Liver (tissue), 3 donors: ENCODE measurements around the gene TSPAN18.

Experiments used
- ATF3 ChIP-seq: IDR thresholded peaks from 2 replicates; pipeline ENCODE4 v1.6.1; 2016; ENCODE audit warnings: antibody characterized with exemption
- CTCF ChIP-seq: fragments of 150-350 bp; IDR thresholded peaks from 2 replicates; pipeline ENCODE4 v1.5.1; 2017; ENCODE audit warnings: improper control_type of control experiment, low read depth, low read length; ENCODE audit not compliant: missing input control
- EGR1 ChIP-seq, 2 donors: IDR thresholded peaks; 2 replicates each; pipeline ENCODE4 v1.6.1; 2016 to 2018; ENCODE audit warnings: antibody characterized with exemption in 2 of 2, low read depth in 2 of 2
- GABPA ChIP-seq, 2 donors: IDR thresholded peaks in 1 of 2; conservative IDR thresholded peaks in 1 of 2; 2 replicates each; pipeline ENCODE4 v1.6.1; 2016; ENCODE audit warnings: antibody characterized with exemption in 2 of 2, mild to moderate bottlenecking in 1 of 2, moderate library complexity in 1 of 2
- HNF4G ChIP-seq: IDR thresholded peaks from 2 replicates; pipeline ENCODE4 v1.6.1; 2016; ENCODE audit warnings: antibody characterized with exemption
- JUND ChIP-seq, 2 donors: IDR thresholded peaks; 2 replicates each; pipeline ENCODE4 v1.6.1; 2016; ENCODE audit warnings: antibody characterized with exemption in 2 of 2
- NR2F2 ChIP-seq: IDR thresholded peaks from 2 replicates; pipeline ENCODE4 v1.6.1; 2016; ENCODE audit warnings: antibody characterized with exemption
- RAD21 ChIP-seq, 2 donors: IDR thresholded peaks; 2 replicates each; pipeline ENCODE4 v1.6.1; 2016; ENCODE audit warnings: antibody characterized with exemption in 2 of 2, mild to moderate bottlenecking in 2 of 2
- TAF1 ChIP-seq: conservative IDR thresholded peaks from 2 replicates; pipeline ENCODE4 v1.6.1; 2016; ENCODE audit warnings: antibody characterized with exemption, mild to moderate bottlenecking
- ZBTB33 ChIP-seq: IDR thresholded peaks from 2 replicates; pipeline ENCODE4 v1.6.1; 2016; ENCODE audit warnings: antibody characterized with exemption
- donor health status: healthy.
- donor health status: healthy.

- no peak for TF ChIP-seq CTCF
- TF ChIP-seq ZBTB33, result no peak
- TF ChIP-seq EGR1 (IDR thresholded peaks at IDR 0.05; ENCODE audit: low read depth in 2 of 2), result no peak
- no peak for TF ChIP-seq GABPA (IDR thresholded peaks at IDR 0.05 in 1 of 2, conservative IDR thresholded peaks at IDR 0.05 in 1 of 2)
- TF ChIP-seq JUND (IDR thresholded peaks at IDR 0.05), result no peak
- TF ChIP-seq TAF1, result no peak
- no peak for TF ChIP-seq HNF4G
- no peak for TF ChIP-seq RAD21 (IDR thresholded peaks at IDR 0.05)
- TF ChIP-seq NR2F2, result no peak
- no peak for TF ChIP-seq ATF3
These were observed 18.8 kb upstream of the TSPAN18 start for GRCh38 chr11:44708009-44708408.
